ENCODE results near the gene MORC1.

Gene MORC1

GRCh38 chr3:108936924-108937689 is 180.8 kb downstream of the MORC1 start:
- DNase-seq = no peak

- DNase-seq = no peak
Observed at GRCh38 chr3:108931035-108931434, 186.9 kb downstream of the MORC1 start.

- no peak for DNase-seq
Observed at GRCh38 chr3:108918866-108919265, 199.1 kb downstream of the MORC1 start.

- peak; percentile 43 for DNase-seq
Observed at GRCh38 chr3:108914774-108915641, 202.9 kb downstream of the MORC1 start.

- no peak for DNase-seq
Observed at GRCh38 chr3:108909799-108910198, 208.1 kb downstream of the MORC1 start.

Data from stimulated activated CD4-positive, alpha-beta T cell treated with anti-CD3 and anti-CD28 coated beads, Interleukin-4, amount 100 ng/mL, for 1 hour (primary cell).